Coronary artery (tissue), 2 donors: ENCODE measurements around the gene PSMA2.

Experiments
- DNase-seq: peaks from one replicate; pipeline ENCODE4 v3.0.0-alpha.2; 2017; ENCODE audit warnings: low spot score
- H3K27ac ChIP-seq, 2 donors: fragments of 200-600 bp; sonication (generic); one replicate each; pipeline ENCODE4 v1.5.1; 2016 to 2019
- H3K4me3 ChIP-seq: fragments of 200-600 bp; sonication (generic); 2 replicates; pipeline ENCODE4 v1.5.1; 2016; ENCODE audit warnings: mild to moderate bottlenecking, moderate library complexity
- CTCF ChIP-seq: fragments of 200-600 bp; sonication (generic); IDR thresholded peaks from one replicate; pipeline ENCODE4 v1.5.1; 2019; ENCODE audit warnings: antibody characterized with exemption

The PSMA2 gene

GRCh38 chr7:42945821-42946626 lies 14.1 kb upstream of the PSMA2 start:
- Histone ChIP-seq H3K4me3 (no peak overlapping the region), H3K27ac (no peak overlapping the region)
- TF ChIP-seq CTCF, result no peak
- no peak for DNase-seq

GRCh38 chr7:42940985-42941847 lies 9.2 kb upstream of the PSMA2 start:
- TF ChIP-seq CTCF, result peak; percentile 75
- Histone ChIP-seq H3K27ac (no peak overlapping the region), H3K4me3 (no peak overlapping the region)
- no peak for DNase-seq

GRCh38 chr7:42939457-42940240 lies 7.7 kb upstream of the PSMA2 start:
- TF ChIP-seq CTCF, result no peak
- Histone ChIP-seq H3K27ac (no peak overlapping the region), H3K4me3 (no peak overlapping the region)
- DNase-seq, result no peak

- no peak for DNase-seq
- Histone ChIP-seq H3K4me3 (no peak overlapping the region), H3K27ac (no peak overlapping the region)
- no peak for TF ChIP-seq CTCF
Observed at GRCh38 chr7:42935861-42936260, 3.9 kb upstream of the PSMA2 start.

- no peak overlapping the region for H3K4me3 ChIP-seq
- no peak for TF ChIP-seq CTCF
- no peak for DNase-seq
- H3K27ac ChIP-seq, result no peak overlapping the region
Observed at GRCh38 chr7:42934291-42934690, 2.3 kb upstream of the PSMA2 start.

GRCh38 chr7:42932811-42933591 lies 1.0 kb upstream of the PSMA2 start:
- TF ChIP-seq CTCF, result no peak
- no peak for DNase-seq

More at GRCh38 chr7:42932811-42933591, 1.0 kb upstream of the PSMA2 start:
- Histone ChIP-seq H3K27ac (peak overlapping the region; percentile 83 to 89), H3K4me3 (peak overlapping the region; percentile 94)
